ENCODE results near the gene LMO7.

Gene LMO7

DNA sequence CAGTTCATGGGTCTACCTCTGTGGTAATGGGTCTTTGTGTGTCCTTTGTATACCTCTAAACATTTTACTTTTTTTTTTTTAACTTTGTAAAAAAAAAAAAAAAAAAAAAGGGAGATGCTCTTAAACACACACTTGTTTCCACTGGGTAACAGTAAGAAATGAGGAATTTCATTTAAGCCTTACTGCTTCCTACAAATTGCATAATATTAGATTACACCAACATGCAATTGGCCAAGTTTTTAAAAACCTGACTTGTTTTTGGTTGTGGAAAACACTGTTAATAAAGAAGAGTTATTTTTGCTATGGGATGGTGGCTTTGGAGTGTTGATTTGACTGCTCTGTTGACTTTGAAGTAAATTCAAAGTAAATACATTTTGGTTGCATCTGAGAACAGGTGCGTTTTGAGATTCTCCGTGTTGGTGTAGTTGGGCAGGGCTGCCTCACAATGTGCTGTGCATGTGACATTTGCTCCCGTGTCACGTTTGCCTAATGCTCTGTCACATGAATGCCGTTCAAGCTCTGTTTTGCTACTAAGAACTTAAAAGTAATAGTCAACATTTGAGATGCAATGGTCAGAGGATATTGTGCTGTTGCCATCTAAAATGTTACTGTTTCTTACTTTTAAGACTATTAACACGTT is 202.4 kb downstream of the LMO7 start:
- in situ Hi-C loops (cut with HindIII; ENCODE audit: low pct_unique_long_range_greater_than_20kb, low sequenced_read_pairs): no loop called here
- TF ChIP-seq JUND (IDR thresholded peaks at IDR 0.05; ENCODE audit: low read depth): no peak
- peak in 1 of 2 experiments; percentile 33 for DNase-seq (ENCODE audit: low read depth in 1 of 2, low spot score in 1 of 2)

- no peak for TF ChIP-seq JUND (IDR thresholded peaks at IDR 0.05; ENCODE audit: low read depth)
- in situ Hi-C loops (cut with HindIII; ENCODE audit: low pct_unique_long_range_greater_than_20kb, low sequenced_read_pairs): no loop called here
- no peak for DNase-seq (ENCODE audit: low read depth in 1 of 2, low spot score in 1 of 2)
Observed at GRCh38 chr13:75839406-75839805, 203.3 kb downstream of the LMO7 start.

- no peak for TF ChIP-seq JUND (IDR thresholded peaks at IDR 0.05; ENCODE audit: low read depth)
- in situ Hi-C loops (cut with HindIII; ENCODE audit: low pct_unique_long_range_greater_than_20kb, low sequenced_read_pairs): no loop called here
- no peak for DNase-seq (ENCODE audit: low read depth in 1 of 2, low spot score in 1 of 2)
Observed at GRCh38 chr13:75841905-75842304, 205.8 kb downstream of the LMO7 start.

DNA sequence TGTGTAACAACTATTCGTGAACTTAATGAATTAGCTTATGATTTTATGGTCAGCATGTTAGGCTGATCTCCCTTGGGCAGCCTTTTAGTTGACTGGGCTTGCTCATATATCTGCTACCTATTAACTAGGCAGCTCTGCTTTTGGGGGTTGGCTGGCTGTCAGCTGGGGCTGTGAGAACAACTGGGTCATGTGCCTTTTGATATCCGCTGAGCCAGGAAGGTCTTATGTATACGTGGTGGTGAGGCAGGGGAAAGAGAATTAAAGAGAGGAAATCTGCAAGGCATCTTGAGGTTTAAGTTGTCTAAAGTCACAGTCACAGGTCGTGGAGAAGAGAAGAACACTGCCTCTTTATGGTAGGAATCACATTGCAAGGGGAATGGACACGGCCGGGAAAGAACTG is 206.9 kb downstream of the LMO7 start:
- in situ Hi-C loops (cut with HindIII; ENCODE audit: low pct_unique_long_range_greater_than_20kb, low sequenced_read_pairs): no loop called here
- DNase-seq (ENCODE audit: low read depth in 1 of 2, low spot score in 1 of 2): no peak
- no peak for TF ChIP-seq JUND (IDR thresholded peaks at IDR 0.05; ENCODE audit: low read depth)

DNA sequence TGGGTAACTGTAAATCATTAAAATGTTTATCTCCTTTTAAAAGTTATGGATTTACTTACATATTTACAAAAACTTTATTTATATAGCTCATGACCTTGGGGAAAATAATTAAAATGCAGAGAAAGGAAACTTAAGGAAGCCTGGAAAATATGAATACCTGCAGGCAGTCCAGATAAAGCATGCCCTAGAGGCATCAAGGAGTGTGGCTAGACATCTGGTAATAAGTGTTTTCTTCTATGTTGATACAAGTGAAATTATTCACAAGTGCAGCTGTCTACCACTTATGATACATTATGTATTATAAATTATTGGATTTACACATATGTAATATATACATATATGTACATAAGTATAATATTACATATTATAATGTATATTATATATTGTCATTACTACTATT is 207.9 kb downstream of the LMO7 start:
- in situ Hi-C loops (cut with HindIII; ENCODE audit: low pct_unique_long_range_greater_than_20kb, low sequenced_read_pairs): no loop called here
- no peak for TF ChIP-seq JUND (IDR thresholded peaks at IDR 0.05; ENCODE audit: low read depth)
- DNase-seq (ENCODE audit: low read depth in 1 of 2, low spot score in 1 of 2): no peak

DNA sequence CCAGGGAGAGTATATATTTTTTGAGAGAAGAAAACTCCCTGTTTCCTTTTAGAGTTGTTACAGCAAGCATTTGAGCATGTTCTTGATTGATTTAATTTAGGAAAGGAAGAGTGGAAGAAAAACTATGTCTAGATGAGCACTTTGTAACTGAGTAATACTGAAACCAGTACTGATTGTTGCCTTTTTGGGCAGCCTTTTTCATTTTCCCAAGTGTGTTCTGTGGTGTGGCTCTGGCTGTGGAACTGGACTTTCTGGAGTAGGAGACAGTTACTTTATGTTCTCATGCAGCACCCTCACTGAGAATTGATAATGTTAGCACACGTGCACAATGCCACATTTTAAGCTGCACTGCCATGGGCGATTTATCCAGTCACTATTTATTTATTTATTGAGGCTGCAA is 211.5 kb downstream of the LMO7 start:
- in situ Hi-C loops (cut with HindIII; ENCODE audit: low pct_unique_long_range_greater_than_20kb, low sequenced_read_pairs): no loop called here
- no peak for TF ChIP-seq JUND (IDR thresholded peaks at IDR 0.05; ENCODE audit: low read depth)
- DNase-seq (ENCODE audit: low read depth in 1 of 2, low spot score in 1 of 2): no peak

- no peak for TF ChIP-seq JUND (IDR thresholded peaks at IDR 0.05; ENCODE audit: low read depth)
- no peak for DNase-seq (ENCODE audit: low read depth in 1 of 2, low spot score in 1 of 2)
- in situ Hi-C loops (cut with HindIII; ENCODE audit: low pct_unique_long_range_greater_than_20kb, low sequenced_read_pairs): no loop called here
Observed at GRCh38 chr13:75850916-75851315, 214.8 kb downstream of the LMO7 start.

GRCh38 chr13:75855216-75855615 is 219.1 kb downstream of the LMO7 start:
- in situ Hi-C loops (cut with HindIII; ENCODE audit: low pct_unique_long_range_greater_than_20kb, low sequenced_read_pairs): no loop called here

GRCh38 chr13:75855847-75856246 is 219.7 kb downstream of the LMO7 start:
- in situ Hi-C loops (cut with HindIII; ENCODE audit: low pct_unique_long_range_greater_than_20kb, low sequenced_read_pairs): no loop called here
- DNase-seq (ENCODE audit: low read depth in 1 of 2, low spot score in 1 of 2): no peak
- TF ChIP-seq JUND (IDR thresholded peaks at IDR 0.05; ENCODE audit: low read depth): no peak

More at GRCh38 chr13:75855216-75855615, 219.1 kb downstream of the LMO7 start:
- DNase-seq (ENCODE audit: low read depth in 1 of 2, low spot score in 1 of 2): no peak
- TF ChIP-seq JUND (IDR thresholded peaks at IDR 0.05; ENCODE audit: low read depth): no peak

DNA sequence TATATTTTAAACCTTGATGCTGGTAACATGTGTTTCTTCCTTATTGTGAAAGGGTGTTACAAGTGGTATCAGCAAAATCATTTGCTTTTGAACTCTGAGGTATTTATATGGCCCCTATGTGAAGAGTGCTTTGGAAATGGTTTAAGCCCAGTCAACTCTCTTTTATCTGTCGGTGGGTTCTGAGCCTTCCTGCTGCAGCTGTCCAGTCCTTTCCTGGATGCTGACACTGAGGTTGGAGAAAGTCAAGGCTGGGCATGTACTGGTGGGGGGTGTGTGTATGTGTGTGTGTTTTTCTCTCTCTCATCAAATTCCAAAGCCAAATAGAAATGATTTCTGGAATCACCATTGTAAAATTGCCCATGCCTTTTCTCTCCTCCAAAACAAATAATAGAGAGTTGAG is 221.2 kb downstream of the LMO7 start:
- no peak for DNase-seq (ENCODE audit: low read depth in 1 of 2, low spot score in 1 of 2)
- no peak for TF ChIP-seq JUND (IDR thresholded peaks at IDR 0.05; ENCODE audit: low read depth)
- in situ Hi-C loops (cut with HindIII; ENCODE audit: low pct_unique_long_range_greater_than_20kb, low sequenced_read_pairs): no loop called here

- no peak for DNase-seq (ENCODE audit: low read depth in 1 of 2, low spot score in 1 of 2)
- no peak for TF ChIP-seq JUND (IDR thresholded peaks at IDR 0.05; ENCODE audit: low read depth)
- in situ Hi-C loops (cut with HindIII; ENCODE audit: low pct_unique_long_range_greater_than_20kb, low sequenced_read_pairs): no loop called here
Observed at GRCh38 chr13:75860935-75861334, 224.8 kb downstream of the LMO7 start.

DNA sequence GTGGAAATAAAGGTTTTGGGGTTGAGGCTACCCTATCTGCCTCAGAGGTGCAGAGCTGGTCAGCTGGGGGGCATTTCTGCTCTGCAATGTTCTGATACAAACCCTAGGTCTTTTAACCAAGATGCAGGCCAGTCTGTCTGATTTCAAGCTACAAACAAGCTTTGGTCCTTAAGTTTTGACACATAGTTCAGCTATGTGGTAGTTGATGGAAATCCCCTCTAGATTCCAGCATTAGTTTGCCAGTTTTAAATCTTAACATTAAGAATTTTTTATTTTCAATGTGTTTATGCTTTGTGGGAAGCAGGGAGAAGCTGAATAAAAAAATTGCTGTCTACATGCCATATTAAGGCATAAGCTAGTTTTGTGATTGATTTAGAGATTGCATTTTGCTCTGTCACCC is 225.7 kb downstream of the LMO7 start:
- in situ Hi-C loops (cut with HindIII; ENCODE audit: low pct_unique_long_range_greater_than_20kb, low sequenced_read_pairs): no loop called here
- no peak for TF ChIP-seq JUND (IDR thresholded peaks at IDR 0.05; ENCODE audit: low read depth)
- DNase-seq (ENCODE audit: low read depth in 1 of 2, low spot score in 1 of 2): no peak

DNA sequence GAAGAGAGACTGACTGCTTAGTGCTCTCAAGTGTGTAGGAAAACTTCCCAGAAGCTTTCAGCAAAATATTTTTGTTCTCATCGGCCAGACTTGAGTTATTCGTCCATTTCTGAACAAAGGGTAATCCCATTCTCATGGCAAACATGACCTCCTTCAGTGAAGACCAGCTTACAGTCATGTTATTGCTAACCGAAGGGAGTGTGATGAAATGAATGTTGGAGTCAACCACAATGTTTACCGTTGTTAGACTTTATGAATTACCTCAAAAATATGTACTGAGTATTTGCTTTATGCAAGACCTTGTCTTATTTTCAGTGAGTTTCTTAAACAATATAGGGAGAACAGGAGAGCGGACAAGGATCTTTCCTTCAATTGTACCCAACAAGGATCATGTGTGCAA is 228.6 kb downstream of the LMO7 start:
- in situ Hi-C loops (cut with HindIII; ENCODE audit: low pct_unique_long_range_greater_than_20kb, low sequenced_read_pairs): no loop called here
- TF ChIP-seq JUND (IDR thresholded peaks at IDR 0.05; ENCODE audit: low read depth): no peak

More for the DNA sequence above, 228.6 kb downstream of the LMO7 start:
- DNase-seq (ENCODE audit: low read depth in 1 of 2, low spot score in 1 of 2): no peak
